ENCODE measurements around the gene ZNF554.

- TF ChIP-seq POLR2A (IDR thresholded peaks at IDR 0.05) (no peak), CTCF (IDR thresholded peaks at IDR 0.05) (no peak)
These were observed 27.8 kb upstream of the ZNF554 start for GRCh38 chr19:2791876-2792275.

Measured in lower leg skin (tissue), 3 donors.